ENCODE results near the gene SHOC2. TPM values are rescaled to one million over a fixed set of nuclear protein-coding genes. Genes with fewer than 3 reads are reported as not detected.

The SHOC2 gene
- total and polyA plus RNA-seq, 11 donors: 17.9 to 58.4 (median 43.3) TPM

GRCh38 chr10:111018021-111018420 is 98.6 kb downstream of the SHOC2 start:
- no peak for ATAC-seq
- intact Hi-C loops (cut with DNase I): no loop called here
- Histone ChIP-seq H3K4me1 (peaks cover 0 to 6% (median 0%) of the 10 kb centered on the region in 12 donors), H3K36me3 (peaks cover 0 to 73% (median 24%) of the 10 kb centered on the region in 9 donors), H3K27me3 (no peaks in the 10 kb centered on the region), H3K27ac (no peak overlapping the region), H3K4me3 (no peak overlapping the region), H3K9me3 (peaks cover 0 to 3% (median 0%) of the 10 kb centered on the region in 12 donors)
- DNase-seq: no peak
- TF ChIP-seq POLR2A (IDR thresholded peaks at IDR 0.05): no peak
- no peak for TF ChIP-seq CTCF (IDR thresholded peaks at IDR 0.05)

GRCh38 chr10:111023060-111023459 is 103.7 kb downstream of the SHOC2 start:
- H3K27ac ChIP-seq: no peak overlapping the region
- no peaks in the 10 kb centered on the region for H3K4me1 ChIP-seq
- H3K9me3 ChIP-seq: peaks cover 0 to 16% (median 0%) of the 10 kb centered on the region in 12 donors
- no peak for DNase-seq
- H3K4me3 ChIP-seq: no peak overlapping the region
- H3K36me3 ChIP-seq: peaks cover 0 to 42% (median 9%) of the 10 kb centered on the region in 9 donors
- no peaks in the 10 kb centered on the region for H3K27me3 ChIP-seq
- TF ChIP-seq CTCF (IDR thresholded peaks at IDR 0.05): no peak
- no peak for TF ChIP-seq POLR2A (IDR thresholded peaks at IDR 0.05)
- no peak for ATAC-seq
- intact Hi-C loops (cut with DNase I): no loop called here

GRCh38 chr10:111030042-111030750 is 110.8 kb downstream of the SHOC2 start:
- TF ChIP-seq CTCF (IDR thresholded peaks at IDR 0.05) (no peak), POLR2A (IDR thresholded peaks at IDR 0.05) (no peak)
- peaks cover 0 to 7% (median 0%) of the 10 kb centered on the region in 12 donors for H3K4me1 ChIP-seq
- no peak overlapping the region for H3K27ac ChIP-seq
- no peaks in the 10 kb centered on the region for H3K36me3 ChIP-seq
- peaks cover 0 to 35% (median 7%) of the 10 kb centered on the region in 12 donors for H3K9me3 ChIP-seq
- ATAC-seq (no peak), DNase-seq (no peak)
- H3K27me3 ChIP-seq: no peaks in the 10 kb centered on the region
- WGBS, 4 donors: 96 to 99% (median 98%) methylated on average over 9 of the region's 9 CpGs
- intact Hi-C loops (cut with DNase I): no loop called here
- H3K4me3 ChIP-seq: no peak overlapping the region

- ATAC-seq (no peak), DNase-seq (no peak)
- peaks cover 0 to 7% (median 0%) of the 10 kb centered on the region in 12 donors for H3K4me1 ChIP-seq
- WGBS, 4 donors: 80 to 86% (median 83%) methylated on average over 2 of the region's 2 CpGs
- TF ChIP-seq CTCF (IDR thresholded peaks at IDR 0.05): no peak
- TF ChIP-seq POLR2A (IDR thresholded peaks at IDR 0.05): no peak
- H3K36me3 ChIP-seq: no peaks in the 10 kb centered on the region
- H3K4me3 ChIP-seq: no peak overlapping the region
- no peak overlapping the region for H3K27ac ChIP-seq
- intact Hi-C loops (cut with DNase I): no loop called here
- H3K27me3 ChIP-seq: no peaks in the 10 kb centered on the region
- peaks cover 0 to 40% (median 19%) of the 10 kb centered on the region in 12 donors for H3K9me3 ChIP-seq
These were observed 115.3 kb downstream of the SHOC2 start for GRCh38 chr10:111034598-111035310.
